Measurements from ENCODE around the gene CDCA4.

DNA sequence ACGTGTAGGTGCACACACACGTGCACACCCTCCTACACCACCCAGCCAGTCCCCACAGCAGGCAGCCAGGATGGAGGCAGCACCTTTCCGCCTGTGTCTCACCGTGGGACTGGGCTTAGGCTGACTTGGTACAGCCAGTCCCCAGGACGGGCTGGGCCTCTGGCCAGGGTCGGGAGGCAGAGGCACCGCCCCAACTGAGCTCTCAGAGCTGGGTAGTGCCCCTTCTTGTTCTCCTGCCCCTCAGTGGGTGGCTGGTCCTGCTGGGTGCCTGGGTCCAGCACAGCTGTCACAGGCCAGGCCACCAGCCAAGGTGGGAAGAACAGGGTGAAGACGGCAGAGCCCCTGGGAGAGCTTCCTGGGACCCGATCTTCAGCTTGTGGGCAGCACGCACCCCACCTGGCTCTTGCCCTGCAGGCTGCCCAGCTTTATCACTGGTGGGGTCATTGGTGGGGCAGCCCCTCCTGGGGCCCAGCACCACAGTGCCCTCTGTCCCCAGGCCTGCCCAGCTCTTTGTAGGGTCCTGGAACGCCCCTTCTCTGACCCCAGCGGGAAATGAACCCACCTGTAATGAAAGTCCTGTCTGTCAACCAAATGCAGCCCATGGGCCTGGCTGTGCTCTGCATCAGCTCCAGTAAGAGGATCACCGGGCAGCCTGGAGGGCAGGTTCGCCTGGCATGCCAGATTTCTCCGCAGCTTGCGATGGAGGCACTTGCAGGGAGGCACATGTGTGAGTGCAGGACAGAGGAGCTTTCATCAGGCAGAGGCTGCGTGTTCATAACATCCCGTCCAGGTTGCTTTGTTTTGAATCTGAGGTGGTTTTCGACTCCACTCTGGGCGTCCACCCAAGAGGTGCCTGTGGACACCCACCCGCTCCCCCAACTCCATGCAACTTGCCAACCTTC lies 14.7 kb downstream of the CDCA4 start:
- TF ChIP-seq, protein P1, sequence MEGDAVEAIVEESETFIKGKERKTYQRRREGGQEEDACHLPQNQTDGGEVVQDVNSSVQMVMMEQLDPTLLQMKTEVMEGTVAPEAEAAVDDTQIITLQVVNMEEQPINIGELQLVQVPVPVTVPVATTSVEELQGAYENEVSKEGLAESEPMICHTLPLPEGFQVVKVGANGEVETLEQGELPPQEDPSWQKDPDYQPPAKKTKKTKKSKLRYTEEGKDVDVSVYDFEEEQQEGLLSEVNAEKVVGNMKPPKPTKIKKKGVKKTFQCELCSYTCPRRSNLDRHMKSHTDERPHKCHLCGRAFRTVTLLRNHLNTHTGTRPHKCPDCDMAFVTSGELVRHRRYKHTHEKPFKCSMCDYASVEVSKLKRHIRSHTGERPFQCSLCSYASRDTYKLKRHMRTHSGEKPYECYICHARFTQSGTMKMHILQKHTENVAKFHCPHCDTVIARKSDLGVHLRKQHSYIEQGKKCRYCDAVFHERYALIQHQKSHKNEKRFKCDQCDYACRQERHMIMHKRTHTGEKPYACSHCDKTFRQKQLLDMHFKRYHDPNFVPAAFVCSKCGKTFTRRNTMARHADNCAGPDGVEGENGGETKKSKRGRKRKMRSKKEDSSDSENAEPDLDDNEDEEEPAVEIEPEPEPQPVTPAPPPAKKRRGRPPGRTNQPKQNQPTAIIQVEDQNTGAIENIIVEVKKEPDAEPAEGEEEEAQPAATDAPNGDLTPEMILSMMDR (IDR thresholded peaks at IDR 0.05; ENCODE audit: low read depth, low read length): no peak
- TF ChIP-seq, protein P2, sequence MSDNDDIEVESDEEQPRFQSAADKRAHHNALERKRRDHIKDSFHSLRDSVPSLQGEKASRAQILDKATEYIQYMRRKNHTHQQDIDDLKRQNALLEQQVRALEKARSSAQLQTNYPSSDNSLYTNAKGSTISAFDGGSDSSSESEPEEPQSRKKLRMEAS (IDR thresholded peaks at IDR 0.05; ENCODE audit: low read depth, low read length): no peak
- TF ChIP-seq POLR2A (IDR thresholded peaks at IDR 0.05; ENCODE audit: extremely low read depth, insufficient read length): no peak

All from NB4 (cell line).